ENCODE results near the gene ASB5.

ASB5 gene, protein sequence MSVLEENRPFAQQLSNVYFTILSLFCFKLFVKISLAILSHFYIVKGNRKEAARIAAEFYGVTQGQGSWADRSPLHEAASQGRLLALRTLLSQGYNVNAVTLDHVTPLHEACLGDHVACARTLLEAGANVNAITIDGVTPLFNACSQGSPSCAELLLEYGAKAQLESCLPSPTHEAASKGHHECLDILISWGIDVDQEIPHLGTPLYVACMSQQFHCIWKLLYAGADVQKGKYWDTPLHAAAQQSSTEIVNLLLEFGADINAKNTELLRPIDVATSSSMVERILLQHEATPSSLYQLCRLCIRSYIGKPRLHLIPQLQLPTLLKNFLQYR

DNA sequence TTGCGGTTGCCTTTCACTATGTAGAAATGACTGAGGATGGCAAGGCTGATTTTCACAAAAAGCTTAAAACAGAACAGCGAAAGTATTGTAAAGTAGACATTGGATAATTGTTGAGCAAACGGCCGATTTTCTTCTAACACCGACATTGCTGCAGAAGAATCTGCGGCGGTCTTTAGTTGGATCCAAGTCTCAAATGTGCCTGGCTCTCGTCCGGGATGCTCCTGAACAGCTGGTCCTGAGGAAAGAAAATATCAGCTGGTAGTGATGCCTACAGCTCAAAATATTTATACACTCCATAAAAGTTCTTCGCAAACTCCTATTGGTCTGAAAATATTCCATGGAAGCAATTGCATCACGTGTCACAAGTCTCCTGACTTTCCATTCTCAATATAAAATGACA lies at the start of gene ASB5:
ASB5 (minus strand) TSS at position 260 of the 400 bp plus-strand sequence; CDS start at position 146, 114 bp downstream.
- no peak for DNase-seq (ENCODE audit: low spot score)
- TF ChIP-seq, protein P1, sequence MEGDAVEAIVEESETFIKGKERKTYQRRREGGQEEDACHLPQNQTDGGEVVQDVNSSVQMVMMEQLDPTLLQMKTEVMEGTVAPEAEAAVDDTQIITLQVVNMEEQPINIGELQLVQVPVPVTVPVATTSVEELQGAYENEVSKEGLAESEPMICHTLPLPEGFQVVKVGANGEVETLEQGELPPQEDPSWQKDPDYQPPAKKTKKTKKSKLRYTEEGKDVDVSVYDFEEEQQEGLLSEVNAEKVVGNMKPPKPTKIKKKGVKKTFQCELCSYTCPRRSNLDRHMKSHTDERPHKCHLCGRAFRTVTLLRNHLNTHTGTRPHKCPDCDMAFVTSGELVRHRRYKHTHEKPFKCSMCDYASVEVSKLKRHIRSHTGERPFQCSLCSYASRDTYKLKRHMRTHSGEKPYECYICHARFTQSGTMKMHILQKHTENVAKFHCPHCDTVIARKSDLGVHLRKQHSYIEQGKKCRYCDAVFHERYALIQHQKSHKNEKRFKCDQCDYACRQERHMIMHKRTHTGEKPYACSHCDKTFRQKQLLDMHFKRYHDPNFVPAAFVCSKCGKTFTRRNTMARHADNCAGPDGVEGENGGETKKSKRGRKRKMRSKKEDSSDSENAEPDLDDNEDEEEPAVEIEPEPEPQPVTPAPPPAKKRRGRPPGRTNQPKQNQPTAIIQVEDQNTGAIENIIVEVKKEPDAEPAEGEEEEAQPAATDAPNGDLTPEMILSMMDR (IDR thresholded peaks at IDR 0.05; ENCODE audit: extremely low read depth, missing control alignments), result no peak

DNA sequence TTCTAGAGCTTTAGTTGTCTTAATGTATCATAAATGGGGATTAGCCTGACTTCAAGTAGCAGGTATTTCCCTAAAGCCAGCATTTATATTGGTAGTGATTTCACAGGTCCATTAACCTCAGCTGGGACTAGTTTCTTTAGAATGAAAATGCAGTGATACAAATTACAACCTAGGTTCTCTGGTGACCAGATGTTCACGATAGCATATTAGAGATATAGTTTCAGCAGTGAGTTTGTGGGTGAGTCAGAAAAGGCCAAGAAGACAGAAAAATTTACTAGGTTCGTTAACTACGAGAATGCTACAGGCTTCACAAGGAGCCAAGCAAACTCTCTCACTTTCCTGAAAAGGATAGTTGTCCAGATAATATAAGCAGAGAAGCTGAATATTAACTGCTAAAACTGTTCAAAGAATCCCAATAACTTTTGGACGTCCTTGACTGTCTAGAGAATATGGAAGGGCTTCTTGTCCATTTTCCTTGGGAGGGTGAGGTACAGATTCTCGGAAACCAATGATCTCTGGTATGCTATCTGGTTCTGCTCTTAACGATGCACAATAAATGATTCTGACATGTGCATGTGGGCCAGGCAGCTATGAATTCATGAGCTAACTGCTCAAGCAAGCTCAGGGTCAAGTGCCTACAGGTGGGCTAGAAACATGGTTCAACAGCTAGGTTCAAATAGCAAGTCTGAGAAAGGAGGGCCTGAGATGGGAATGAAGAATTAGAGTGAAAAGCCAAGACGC lies 44.7 kb upstream of the ASB5 start:
- DNase-seq (ENCODE audit: low spot score), result no peak
- TF ChIP-seq, protein P1 (IDR thresholded peaks at IDR 0.05; ENCODE audit: extremely low read depth, missing control alignments), result no peak

DNA sequence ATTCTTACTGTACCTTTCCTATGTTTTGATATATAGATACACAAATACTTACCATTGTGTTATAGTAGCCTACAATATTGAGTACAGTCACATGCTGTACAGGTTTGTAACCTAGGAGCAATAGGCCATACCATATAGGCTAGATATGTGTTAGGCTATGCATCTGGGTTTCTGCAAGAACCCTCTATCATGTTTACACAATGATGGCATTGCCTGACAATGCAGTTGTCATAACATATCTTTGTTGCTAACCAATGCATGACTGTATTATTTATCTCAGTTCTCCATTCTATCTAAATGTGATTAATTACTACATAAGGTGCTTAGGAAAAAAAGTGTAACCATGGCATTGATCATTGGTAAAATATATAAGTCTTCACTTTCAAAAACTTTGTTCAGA lies 40.8 kb upstream of the ASB5 start:
- TF ChIP-seq, protein P1 (IDR thresholded peaks at IDR 0.05; ENCODE audit: extremely low read depth, missing control alignments), result no peak
- DNase-seq (ENCODE audit: low spot score), result no peak

DNA sequence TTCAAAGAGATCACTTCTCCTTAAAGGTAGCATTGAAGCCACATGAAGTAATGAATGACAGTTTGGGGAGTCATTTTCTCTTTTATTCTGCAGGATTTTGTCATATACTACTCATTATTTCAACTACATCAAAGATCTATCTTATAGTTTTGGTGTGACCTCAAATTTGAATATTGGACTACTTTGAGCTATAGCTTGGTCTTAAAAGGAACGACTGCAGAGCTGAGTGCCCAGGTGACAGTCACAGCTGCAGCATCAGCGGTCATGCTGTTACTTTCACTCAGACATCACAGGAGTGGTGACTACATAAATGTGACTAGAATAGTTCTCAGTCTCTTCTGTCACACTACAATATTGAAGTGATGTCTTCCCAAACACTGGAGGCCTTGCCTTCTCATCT lies 40.0 kb upstream of the ASB5 start:
- DNase-seq (ENCODE audit: low spot score), result peak; percentile 51
- TF ChIP-seq, protein P1 (IDR thresholded peaks at IDR 0.05; ENCODE audit: extremely low read depth, missing control alignments), result no peak

DNA sequence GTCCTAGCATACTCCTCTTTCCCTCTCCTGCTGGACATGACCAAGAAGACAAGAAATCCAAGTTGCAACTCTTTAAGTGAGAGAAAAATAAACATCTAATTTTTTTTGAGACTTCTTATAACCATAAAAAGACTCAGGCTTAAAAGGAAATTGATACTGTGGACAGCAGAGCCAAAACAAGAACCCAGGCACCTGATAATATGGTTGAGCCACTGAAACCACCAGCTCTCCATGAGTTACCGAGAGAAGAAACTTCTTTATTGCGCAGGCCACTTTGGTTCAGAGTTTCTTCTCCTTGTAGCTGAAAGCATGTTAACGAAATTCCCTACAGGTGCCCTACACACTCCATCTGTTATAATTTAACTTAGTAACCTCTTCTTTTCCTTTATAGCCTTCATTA lies 39.4 kb upstream of the ASB5 start:
- DNase-seq (ENCODE audit: low spot score), result no peak
- TF ChIP-seq, protein P1 (IDR thresholded peaks at IDR 0.05; ENCODE audit: extremely low read depth, missing control alignments), result no peak

DNA sequence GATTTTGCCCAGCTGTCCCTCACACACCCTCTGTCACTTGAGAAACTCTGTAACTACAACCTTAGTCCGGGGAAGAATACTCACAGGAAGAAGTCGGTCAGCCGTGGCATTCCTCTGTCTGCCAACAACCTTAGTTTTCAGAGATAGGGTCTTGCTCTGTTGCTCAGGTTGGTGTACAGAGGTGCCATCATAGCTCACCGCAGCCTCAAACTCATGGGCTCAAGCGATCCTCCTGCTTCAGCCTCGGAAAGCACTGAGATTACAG lies 38.6 kb upstream of the ASB5 start:
- no peak for DNase-seq (ENCODE audit: low spot score)
- TF ChIP-seq, protein P1 (IDR thresholded peaks at IDR 0.05; ENCODE audit: extremely low read depth, missing control alignments), result no peak

DNA sequence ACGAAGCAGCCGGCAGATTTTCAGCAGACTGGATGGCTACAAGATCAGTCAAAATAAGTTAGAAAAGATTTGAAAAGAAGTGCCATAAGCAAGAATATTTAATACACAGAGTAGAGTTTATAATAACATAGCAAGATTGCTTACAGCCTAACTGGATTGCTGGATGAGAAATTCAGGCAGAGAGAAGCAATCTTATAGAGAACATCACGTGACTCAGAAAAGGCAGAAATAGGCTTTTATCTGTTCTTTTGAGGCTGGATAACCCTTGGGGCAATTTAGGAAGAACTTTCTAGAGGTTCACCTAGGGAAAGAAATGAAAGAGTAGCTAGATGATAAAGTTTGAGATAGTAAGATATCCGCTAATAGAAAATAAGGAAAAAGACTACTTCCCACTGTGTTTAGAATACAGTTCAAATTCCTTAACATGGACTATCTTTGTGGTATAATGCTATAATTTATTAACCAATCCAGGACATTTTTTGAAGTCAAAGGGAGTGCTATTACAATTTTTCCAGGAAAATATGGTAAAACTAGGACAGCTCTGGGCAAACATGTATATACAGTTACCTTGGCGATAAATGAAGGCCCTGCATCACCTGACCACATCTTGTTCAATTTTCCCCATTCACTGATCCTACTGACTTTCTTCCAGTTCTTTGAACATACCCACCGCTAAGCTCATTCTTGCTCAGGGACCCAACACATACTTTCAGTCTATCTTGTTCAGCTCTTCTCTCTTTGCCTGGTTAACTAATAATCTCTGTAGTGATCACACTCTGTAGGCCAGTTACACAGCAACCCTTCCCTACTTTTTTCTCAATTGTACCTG lies 38.0 kb upstream of the ASB5 start:
- TF ChIP-seq, protein P1 (IDR thresholded peaks at IDR 0.05; ENCODE audit: extremely low read depth, missing control alignments), result no peak
- DNase-seq (ENCODE audit: low spot score), result no peak

Measured in GM20000 (cell line).